ENCODE data around the gene LUM.
"Not testable (repeated sequence)": the region's sequence is repeated elsewhere in the genome, so short reads cannot be mapped to it uniquely, and the experiment has no call there.

LUM gene

DNA sequence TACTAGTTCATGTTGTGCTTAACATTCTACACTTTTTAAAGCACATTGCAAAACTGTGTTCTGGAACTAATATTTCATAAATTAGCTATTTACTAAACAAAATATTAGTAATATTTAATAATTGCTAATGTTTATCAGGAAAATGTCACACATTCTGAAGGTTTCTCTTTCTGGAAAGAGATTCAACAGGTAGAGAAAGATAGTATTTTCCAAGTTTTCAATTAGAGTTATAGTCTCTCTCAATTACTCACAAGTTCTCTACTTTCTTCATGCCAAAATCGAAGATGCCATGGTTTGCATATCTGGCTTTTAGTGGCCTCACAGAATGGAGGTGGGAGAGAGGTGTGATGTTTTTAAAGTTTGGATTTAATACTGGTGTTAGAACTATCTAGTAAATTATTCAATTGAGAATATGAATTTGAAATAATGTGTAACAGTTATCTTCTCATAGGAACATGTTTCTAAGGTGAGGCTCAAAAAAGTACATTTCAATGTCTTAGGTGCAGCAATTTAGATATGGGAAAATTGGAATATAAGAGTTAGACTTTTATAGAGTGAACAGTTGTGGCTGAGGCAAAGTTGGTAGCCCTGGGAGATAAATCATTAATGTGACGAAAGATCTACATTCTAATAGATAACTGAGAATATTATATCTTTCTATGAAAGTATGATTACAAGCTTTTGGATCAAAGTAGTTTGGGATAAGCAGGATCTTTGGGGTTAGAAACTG is 1.5 kb downstream of the LUM start:
- no peak for DNase-seq

DNA sequence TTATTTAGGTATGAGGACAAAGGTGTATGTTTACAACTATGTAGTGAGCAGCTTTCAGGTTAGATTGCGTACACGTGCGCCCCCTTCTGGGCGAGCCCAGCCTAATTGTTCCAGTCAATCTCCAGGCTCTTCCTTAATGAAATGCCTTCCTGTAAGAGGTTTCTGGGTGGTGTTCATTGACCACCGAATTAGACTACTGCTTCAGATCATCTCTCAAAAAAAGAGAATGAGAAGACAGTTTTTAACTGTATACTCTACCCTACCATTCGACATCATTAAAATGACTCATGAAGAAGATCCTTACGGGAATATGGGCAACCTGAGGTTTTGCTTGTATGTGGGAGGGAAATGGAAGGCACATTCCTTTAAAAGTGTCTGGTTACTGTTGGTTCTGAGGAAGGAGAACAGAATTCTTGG is 2.1 kb downstream of the LUM start:
- DNase-seq = no peak

DNA sequence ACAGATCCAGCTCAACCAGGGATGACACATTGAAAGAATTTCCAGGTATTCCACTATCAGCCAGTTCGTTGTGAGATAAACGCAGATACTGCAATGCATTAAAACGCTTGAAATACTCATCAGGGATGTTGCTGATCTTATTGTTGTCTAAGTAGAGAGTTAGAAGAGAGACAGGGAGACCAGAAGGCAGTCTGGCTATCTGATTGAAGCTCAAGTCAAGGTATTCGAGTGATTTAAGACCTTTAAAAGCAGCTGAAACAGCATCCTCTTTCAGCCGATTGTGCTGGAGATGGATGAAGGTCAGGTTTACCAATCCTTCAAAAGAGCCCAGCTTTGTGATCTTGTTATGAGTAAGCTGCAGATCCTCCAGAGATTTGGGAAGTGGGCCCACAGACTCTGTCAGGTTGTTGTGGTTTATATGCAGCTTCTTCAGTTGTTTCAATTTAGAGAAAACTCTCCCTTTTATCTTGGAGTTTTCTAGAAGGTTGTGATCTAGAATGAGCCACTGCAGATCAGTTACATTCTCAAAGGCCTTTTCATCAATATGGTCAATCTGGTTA is 3.0 kb downstream of the LUM start:
- no peak for DNase-seq

DNA sequence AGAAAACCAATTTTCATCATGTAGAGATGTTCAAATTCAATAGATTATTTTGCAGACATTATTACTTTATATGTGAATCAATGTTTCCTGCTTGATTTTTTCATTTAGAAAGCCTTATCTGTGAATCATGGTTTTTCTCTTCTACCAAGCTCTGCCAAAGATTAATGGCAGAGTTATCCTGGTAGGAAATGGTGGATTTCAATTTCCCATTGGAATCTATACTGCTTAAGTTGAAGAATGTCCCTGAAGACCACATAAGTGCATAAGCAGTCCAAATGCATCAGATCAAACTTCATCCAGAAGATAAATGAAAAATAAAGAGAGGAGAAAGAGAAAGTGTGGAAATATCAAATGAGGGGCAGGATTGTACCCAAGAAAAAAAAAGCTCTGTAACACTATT is 5.0 kb downstream of the LUM start:
- DNase-seq = no peak

DNA sequence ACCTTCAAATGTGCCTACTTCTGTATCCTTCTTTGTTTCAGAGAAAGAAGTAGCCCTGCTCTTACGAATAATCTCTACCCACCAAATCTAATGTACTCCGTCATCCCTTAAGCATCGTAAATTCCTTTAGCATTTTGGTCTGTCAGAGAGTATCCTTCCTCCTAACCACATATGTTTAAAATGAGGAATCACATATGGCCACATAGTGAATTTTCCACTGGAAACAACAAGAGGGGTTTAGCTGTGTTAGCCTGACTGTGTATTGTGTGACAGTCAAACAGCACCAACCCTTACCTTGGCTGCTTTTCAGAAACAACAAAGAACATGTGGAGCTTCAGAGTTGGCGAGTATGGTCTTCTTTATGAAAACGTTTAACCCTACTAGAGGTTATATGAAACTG is 5.5 kb downstream of the LUM start:
- no peak for DNase-seq

DNA sequence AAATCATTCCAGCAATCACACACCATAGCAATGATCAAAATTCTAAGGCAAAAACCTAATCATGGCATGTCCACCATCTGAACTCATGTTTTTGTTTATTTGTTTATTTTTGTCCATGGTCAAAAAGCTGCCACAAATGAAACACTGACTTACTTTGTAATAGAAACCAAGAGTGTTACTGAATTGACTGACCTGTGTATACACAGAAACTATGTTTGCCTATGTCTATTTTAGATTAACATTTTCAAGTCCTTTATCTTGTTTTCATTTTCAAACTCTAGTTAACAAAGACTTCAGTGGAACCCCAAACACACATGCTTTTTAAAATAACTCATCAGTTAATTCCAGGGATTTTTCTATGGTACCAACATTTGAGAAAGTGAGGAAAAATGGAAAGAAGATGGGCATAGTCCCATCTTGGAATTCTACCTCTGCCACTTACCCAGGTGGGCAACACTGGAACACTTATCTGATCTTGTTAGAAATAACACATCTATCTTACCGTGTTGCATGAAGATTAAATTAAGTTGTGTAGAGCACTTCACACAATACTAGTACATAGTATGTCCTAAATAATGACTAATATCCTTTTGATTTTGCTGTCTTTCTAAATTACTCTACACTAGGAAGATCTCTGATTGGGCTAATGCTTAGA is 6.4 kb downstream of the LUM start:
- no peak for DNase-seq

DNA sequence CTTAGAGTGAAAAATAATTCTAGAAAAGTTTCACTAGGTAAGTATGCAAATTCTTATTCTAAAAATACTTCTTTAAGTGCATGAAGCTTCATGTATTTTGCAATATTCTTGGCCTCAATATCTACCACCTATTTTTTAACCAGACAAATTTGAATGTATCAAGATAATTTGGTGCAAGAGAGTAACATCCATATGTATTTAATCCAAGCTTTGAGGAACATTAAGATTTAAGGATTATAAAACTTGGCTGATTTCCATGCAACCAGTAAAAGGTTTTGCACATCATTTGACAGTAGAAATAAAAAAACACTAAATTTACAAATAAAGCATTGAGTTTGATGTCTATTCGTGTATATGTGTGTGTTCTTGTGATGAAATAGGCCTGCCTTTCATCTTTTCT is 7.7 kb downstream of the LUM start:
- DNase-seq = no peak

DNA sequence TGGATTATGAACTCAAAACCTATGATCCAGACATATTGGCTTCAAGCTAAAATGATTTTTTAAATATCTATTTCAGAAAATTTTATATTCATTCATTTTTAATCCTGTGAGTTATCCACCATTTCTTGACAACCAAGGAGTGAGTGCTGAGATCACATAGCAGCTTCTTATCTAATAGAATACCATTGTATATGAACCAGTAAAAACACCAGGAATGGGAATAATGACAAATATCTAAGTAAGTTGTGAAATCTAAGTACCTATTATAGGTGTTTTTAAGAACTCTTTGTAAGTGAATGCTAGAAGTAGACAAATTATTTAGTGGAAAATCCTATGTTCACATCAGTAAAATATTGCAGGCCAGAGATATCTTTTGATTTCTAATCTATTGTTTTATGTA is 8.2 kb downstream of the LUM start:
- no peak for DNase-seq

DNA sequence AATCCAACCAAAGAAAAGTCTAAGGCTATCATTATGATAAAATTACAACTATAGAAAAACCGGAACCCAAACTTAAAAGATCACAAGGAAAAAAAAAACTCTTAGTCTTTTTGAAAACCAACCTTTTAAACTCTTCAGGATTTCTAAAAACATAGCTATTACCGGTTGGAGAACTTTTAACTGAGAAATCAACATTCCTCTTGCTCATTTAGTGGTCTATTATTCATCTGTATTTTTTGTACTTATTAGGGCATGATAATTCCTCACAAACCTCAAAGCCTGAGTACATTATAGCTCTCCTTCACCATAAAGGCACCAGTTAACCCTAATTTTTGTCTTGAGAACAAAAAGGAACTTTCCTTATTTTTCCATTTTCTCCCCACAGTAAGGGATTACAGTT is 10.4 kb downstream of the LUM start:
- DNase-seq = no peak

DNA sequence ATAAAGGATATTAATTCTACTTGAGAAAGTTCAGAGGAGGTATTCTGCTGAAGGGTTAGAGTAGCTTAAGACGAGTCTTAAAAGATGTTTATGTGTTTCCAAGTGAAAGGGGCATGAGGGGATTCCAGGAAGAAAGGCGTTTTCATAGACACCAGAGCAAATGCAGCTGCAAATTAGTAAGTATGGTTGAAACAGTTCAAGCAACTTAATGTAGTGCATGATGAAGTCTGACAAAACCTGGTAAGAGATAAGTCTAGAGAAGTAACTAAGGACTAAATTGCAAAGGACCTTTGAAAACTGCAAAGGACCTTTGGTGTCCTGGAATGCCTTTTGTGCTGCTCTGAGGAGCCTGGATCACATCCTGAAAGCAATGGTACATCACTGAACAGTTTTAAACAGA is 11.5 kb downstream of the LUM start:
- DNase-seq = no peak

DNA sequence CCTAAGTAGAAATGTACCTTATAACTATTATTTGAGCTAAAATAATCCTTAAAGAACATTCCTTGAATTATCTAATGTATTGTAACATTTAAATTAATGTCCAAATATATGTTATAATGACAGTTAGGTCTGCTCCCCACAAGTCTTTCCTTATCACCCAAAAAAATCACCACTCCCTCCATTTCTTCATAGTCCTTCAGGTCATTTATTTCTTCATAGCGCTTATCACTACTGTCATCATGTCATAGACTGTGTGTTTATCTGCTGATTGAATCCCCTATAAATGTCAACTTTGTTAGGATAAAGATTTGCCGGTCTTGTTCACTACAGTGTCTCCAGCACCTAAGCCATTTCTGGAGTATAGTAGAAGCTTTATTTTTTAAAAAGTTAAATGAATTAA is 12.0 kb downstream of the LUM start:
- DNase-seq = no peak

DNA sequence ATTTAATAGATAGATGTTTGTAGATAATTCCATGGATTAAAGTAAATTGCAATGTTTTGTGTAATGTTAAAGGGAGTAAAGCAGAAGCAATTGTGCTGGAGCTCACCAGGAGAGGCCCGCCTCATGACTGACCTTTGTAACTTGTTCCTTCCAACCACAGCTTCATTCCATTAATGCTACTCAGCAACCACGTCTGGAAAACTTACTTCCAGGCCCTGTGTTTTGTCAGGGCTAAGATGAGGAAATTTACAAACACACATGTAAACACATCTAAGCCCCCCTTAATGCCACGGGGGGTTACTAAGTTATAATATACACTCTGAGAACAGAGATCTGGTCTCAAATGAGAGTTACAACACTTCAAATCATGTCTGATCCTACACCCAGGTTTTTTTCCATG is 12.4 kb downstream of the LUM start:
- no peak for DNase-seq

DNA sequence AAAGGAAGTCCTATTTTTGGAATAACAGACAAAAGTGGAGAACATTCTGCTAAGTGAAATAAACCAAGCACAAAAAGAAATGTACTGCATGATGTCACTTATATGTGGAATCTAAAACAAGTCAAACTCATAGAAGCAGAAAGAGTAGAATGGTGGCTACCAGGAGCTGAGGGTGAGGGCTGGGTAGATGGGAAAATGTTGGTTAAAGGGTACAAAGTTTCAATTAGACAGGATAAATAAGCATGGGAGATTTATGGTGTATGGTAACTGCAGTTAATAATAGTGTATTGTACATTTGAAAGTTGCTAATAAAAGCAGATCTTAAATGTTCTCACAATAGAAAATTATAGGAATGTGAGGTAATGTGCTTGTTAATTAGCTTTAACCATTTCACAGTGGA is 12.8 kb downstream of the LUM start:
- DNase-seq = no peak

DNA sequence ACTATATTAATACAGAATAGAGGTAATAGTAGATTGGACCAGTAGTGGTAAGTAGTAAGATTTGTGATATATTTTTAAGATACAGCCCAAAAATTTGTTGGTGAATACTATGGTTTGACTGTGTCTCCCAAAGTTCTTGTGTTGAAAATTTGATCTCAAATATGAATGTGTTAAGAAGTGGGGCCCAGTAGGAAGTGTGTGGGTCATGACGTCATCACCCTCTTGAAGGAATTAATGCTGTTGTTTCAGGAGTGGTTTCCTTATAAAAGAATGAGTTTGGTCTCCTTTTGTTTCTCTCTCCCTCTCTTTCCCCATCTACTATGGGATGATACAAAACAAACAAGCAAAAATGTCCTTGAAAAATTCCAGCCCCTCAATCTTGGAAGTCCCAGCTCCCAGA is 16.3 kb downstream of the LUM start:
- no peak for DNase-seq

DNA sequence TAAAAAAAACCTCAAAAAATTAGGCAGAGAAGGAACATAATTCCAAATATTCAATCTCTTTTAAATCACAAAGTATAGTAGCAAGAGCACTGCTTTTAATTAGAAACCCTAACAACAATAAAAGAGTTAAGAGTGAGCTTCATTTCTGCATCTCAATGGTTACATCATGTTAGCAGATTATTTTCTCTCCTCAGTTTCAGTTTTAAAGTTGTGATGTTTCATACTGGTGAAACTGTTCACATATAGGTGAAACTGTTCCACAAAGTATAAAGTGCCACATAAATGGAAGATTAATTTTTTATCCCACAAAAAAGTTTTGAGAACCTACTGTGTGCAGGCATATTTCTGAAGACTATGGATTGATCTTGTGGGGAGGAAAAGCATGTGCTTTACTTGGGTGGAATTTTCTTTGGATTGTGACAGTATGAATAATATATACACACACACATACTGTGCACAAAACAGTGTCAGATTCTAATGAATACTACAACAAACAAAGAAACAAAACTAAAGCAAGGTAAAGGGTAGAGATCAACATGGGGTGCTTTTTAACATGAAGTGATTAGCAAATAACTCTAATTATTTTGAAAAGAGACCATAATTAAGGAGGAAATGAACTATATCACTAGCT is 17.1 kb downstream of the LUM start:
- no peak for DNase-seq

DNA sequence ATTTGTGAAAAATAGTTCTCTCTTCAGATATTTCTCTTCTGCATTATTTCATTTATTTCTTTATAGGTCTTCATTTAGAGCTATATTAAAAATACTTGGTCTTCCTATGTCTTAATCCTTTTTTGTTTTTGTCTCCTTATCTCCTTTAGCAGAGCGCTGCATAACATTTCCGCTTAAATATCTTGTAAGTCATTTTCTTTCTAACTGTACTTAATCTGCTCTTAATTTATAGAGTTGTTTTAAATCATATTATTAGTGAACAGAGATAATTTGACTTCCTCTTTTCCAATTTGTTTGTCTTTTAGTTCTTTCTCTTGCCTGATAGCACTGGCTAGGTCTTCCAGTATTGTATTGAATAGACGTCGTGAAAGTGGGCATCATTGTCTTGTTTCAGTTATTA is 18.0 kb downstream of the LUM start:
- DNase-seq = no peak

DNA sequence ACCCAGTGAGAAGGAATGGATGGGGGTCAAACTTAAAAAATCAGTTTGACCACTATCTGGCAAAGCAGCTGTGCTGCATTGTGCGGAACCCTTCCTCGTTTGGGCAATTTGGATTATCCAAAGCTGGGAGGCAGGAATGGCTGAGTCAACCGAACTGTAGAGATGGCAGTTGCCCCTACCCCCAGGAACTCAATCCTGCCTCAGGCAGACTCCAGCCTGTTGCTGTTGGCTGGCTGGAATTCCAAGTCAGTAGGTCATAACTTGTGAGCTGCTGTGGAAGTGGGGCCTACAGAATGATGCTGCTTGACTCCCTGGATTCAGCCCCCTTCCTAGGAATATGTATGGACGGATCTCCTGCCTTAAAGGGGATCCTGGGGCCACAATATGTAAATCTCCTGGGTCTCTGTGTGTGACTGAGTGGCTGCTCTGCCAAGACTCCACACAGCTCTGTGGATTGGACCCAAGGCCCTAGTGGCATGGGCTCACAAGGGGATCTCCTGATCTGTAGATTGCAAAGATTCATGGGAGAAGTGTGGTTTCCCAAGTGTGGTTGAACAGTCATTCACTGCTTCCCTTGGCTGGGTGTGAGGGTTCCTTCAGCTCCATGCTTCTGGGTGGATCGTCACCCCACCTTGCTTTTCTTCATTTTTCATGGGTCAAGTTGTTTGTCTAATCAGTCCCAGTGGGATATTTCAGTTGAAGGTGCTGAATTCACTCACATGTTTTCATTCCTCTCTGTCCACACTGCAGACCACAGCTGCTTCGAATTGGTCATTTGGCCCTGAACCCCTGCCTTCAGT is 19.2 kb downstream of the LUM start:
- no peak for DNase-seq

DNA sequence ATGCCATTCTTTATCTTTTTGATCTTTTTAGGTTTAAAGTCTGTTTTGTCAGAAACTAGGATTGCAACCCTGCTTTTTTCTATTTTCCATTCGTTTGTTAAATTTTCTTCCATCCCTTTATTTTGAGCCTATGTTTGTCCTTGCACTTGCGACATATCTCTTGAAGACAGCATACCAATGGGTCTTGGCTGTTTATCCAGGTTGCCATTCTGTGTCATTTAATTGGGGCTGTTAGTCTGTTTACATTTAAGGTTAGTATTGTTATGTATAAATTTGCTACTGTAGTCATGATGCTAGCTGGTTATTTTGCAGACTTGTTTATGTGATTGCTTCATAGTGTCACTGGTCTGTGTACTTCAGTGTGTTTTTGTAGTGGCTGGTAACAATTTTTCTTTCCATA is 21.3 kb downstream of the LUM start:
- not testable (repeated sequence) for DNase-seq

DNA sequence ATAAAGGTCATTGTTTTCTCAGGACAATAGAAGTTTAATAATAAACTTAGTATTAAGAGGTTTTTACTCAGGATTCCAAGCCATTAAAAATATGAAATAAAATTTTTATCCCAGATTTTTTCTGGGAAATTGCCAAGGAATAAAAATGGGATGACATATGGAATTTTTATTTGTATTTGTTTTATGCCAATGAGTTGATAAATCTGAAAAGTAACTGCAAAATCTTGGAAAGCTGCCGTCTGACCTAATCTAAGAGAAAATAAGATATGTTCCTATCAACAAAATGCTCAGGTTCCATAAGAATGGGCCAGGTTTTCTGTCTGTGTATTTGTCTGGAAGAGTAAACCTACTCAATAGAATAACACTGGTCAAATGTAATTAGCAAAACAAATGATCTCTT is 31.3 kb downstream of the LUM start:
- no peak for DNase-seq

DNA sequence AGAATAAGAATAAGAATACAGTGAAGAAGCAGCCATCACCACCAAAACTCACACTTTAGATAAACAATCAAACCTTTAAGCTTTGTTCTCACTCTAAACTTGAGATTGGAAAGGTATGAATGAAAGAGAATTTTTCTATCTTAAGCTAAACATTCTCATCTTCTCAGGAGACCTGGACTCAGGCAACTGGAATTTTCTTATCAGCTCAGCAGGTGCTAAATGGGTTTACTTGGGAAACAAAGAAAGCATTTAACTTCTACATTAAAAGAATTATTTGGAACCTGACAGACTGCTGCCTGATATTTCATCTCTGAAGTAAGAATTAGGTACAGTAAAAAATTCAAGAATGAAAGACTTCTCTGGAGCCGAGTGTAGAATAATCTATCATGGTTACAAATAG is 32.8 kb downstream of the LUM start:
- no peak for DNase-seq

DNA sequence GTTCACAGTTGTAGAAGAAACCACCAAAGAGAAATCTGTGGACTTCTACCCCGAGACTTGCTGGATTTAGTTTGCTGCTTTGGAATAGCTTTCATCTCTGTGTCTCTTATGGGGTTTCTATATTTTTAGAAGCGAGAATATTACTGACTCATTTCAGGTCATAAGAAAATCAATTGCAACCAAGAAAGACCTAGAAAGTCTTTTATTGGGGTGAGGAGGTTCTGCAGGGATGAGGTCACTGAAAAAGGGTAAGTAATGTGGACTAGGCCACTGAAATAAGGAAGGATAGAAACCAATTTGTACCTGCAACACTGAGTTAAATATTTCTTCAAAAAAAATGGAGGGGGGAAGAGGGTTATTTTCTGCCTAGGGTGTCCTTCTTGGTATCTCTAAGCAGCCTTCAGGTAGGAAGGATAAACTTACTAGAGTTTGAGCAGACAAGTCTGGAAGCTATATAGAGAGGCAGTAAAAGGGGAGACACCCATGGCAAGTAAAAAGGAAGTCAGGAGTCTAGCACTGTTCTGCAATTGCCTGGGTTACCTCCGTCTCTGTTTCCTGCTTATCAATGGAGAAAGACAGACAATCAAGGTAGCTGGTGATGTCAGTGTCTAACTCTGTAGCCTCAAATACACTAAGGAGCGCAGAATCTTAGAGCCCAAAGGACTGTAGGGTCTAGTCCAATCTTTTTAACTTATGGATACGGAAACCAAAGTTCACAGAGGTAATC is 33.9 kb downstream of the LUM start:
- DNase-seq = no peak

DNA sequence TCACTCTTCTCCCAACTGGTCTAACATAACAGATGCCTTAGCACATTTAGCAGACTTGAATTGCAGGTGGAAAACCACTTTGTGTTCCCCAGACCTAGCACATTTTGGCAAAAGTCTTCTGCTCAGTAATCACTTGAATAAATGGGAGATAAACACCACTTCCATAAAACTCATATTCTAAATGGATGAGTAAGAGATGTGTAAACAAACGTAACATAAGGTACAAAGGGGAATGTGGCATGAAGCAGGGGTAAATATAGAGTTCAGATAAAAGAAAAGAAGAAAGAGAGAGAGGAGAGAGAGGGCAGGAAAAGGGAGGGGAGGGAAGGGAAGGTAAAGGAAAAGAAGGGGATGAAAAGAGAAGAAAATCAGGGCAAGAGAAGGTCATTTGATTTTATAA is 36.4 kb downstream of the LUM start:
- DNase-seq = no peak

Measured in stimulated activated naive CD4-positive, alpha-beta T cell (primary cell).